Measurements from ENCODE around the gene SPI1. TPM values are rescaled to one million over a fixed set of nuclear protein-coding genes. Genes with fewer than 3 reads are reported as not detected.

The SPI1 gene
- total RNA-seq, 1 experiment from 2014 or later = 0.22 TPM

DNA sequence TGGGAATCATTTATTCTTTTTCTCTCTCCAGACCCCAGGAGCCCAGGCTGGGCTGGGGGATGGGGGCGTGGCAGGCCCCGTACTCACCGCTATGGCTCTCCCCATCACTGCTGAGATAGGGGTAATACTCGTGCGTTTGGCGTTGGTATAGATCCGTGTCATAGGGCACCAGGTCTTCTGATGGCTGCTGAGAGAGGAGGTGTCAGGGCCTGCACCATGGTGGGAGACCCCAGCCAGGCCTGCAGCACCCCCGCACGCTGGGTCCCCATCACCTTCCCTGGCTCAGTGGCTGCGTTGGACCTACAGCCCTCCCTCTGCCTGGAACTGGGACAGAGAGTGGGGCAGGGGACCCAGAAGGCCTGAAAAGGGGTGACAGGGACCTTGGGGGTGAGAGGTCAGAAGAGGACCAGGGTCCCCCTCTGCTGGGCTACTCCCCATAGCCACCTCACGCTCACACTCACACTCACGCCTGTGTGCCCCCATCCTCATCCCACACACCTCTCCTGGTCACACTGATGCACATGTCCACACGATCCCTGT is 2.7 kb downstream of the SPI1 start:
- Histone ChIP-seq H3K27ac (ENCODE audit: low read length) (no peak overlapping the region), H3F3A (ENCODE audit: low read length, unreplicated experiment) (no peaks in the 10 kb centered on the region), H3K9me2 (replicated peaks; ENCODE audit: low read length) (no peaks in the 10 kb centered on the region), H3K4me2 (ENCODE audit: low read length) (no peak overlapping the region), H3K36me3 (ENCODE audit: low read depth, low read length) (no peaks in the 10 kb centered on the region), H4K20me1 (ENCODE audit: low read length) (no peaks in the 10 kb centered on the region), H3K79me2 (ENCODE audit: low read length) (no peaks in the 10 kb centered on the region), H3K4me1 (ENCODE audit: insufficient read depth, low read length) (peaks cover 9% of the 10 kb centered on the region; the same call in 1 of the 2 replicates), H3K9me3 (ENCODE audit: low read length) (no peaks in the 10 kb centered on the region), H3K9ac (ENCODE audit: low read length) (no peak overlapping the region), H3K4me3 (ENCODE audit: low read length) (no peak overlapping the region), H2AFZ (ENCODE audit: low read length) (no peak overlapping the region), H3K27me3 (ENCODE audit: low read length) (no peaks in the 10 kb centered on the region)
- BruUV-seq (replicated peaks) = no TSS peak
- ChIA-PET CTCF (no interaction called here), POLR2A (ENCODE audit: unreplicated experiment) (no interaction called here)
- no peak for DNase-seq
- intact Hi-C loops (cut with micrococcal nuclease) = no loop called here
- no peak for ATAC-seq
- TF ChIP-seq EZH2 (IDR thresholded peaks at IDR 0.05; ENCODE audit: low read length, unreplicated experiment) (no peak), EZH2phosphoT487 (IDR thresholded peaks at IDR 0.05; ENCODE audit: borderline replicate concordance, low read length) (no peak)
- TF ChIP-seq, protein P1, sequence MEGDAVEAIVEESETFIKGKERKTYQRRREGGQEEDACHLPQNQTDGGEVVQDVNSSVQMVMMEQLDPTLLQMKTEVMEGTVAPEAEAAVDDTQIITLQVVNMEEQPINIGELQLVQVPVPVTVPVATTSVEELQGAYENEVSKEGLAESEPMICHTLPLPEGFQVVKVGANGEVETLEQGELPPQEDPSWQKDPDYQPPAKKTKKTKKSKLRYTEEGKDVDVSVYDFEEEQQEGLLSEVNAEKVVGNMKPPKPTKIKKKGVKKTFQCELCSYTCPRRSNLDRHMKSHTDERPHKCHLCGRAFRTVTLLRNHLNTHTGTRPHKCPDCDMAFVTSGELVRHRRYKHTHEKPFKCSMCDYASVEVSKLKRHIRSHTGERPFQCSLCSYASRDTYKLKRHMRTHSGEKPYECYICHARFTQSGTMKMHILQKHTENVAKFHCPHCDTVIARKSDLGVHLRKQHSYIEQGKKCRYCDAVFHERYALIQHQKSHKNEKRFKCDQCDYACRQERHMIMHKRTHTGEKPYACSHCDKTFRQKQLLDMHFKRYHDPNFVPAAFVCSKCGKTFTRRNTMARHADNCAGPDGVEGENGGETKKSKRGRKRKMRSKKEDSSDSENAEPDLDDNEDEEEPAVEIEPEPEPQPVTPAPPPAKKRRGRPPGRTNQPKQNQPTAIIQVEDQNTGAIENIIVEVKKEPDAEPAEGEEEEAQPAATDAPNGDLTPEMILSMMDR (conservative IDR thresholded peaks at IDR 0.05; ENCODE audit: low read depth, low read length) = no peak

DNA sequence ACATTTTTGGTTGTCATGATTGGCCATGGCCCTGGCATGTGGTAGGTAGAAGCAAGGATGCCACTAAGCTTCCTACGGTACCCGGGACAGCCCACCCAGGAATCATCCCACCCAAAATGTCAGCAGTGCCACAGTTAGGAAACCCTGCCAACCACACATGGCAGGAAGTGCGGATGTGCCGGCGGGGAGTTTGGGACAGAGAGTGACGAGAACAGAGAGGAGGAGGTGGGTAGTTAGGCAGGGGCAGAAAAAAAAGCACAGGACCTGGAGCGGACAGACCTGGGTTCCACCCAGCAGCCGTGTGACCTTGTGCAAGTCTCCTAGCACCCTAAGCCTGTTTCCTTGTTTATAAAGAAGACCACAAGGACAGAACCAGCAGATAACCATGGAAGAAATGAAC is 3.3 kb downstream of the SPI1 start:
- TF ChIP-seq, protein P1 (conservative IDR thresholded peaks at IDR 0.05; ENCODE audit: low read depth, low read length) = no peak
- TF ChIP-seq EZH2 (IDR thresholded peaks at IDR 0.05; ENCODE audit: low read length, unreplicated experiment) (no peak), EZH2phosphoT487 (IDR thresholded peaks at IDR 0.05; ENCODE audit: borderline replicate concordance, low read length) (no peak)
- Histone ChIP-seq H3K27ac (ENCODE audit: low read length) (no peak overlapping the region), H3K79me2 (ENCODE audit: low read length) (no peaks in the 10 kb centered on the region), H3K4me2 (ENCODE audit: low read length) (no peak overlapping the region), H3K27me3 (ENCODE audit: low read length) (no peaks in the 10 kb centered on the region), H3K36me3 (ENCODE audit: low read depth, low read length) (no peaks in the 10 kb centered on the region), H2AFZ (ENCODE audit: low read length) (no peak overlapping the region), H3K4me1 (ENCODE audit: insufficient read depth, low read length) (peaks cover 9% of the 10 kb centered on the region; the same call in 1 of the 2 replicates), H4K20me1 (ENCODE audit: low read length) (no peaks in the 10 kb centered on the region), H3K9me2 (replicated peaks; ENCODE audit: low read length) (no peaks in the 10 kb centered on the region), H3F3A (ENCODE audit: low read length, unreplicated experiment) (no peaks in the 10 kb centered on the region), H3K9ac (ENCODE audit: low read length) (no peak overlapping the region), H3K4me3 (ENCODE audit: low read length) (no peak overlapping the region), H3K9me3 (ENCODE audit: low read length) (no peaks in the 10 kb centered on the region)
- BruUV-seq (replicated peaks) = no TSS peak
- intact Hi-C loops (cut with micrococcal nuclease) = no loop called here
- ChIA-PET POLR2A (ENCODE audit: unreplicated experiment) (no interaction called here), CTCF (interaction anchor here (1.0 kb wide), 1 partner anchor 32 kb away, joined by 5 read pairs; no protein-coding TSS in a partner anchor)
- no peak for DNase-seq
- no peak for ATAC-seq

DNA sequence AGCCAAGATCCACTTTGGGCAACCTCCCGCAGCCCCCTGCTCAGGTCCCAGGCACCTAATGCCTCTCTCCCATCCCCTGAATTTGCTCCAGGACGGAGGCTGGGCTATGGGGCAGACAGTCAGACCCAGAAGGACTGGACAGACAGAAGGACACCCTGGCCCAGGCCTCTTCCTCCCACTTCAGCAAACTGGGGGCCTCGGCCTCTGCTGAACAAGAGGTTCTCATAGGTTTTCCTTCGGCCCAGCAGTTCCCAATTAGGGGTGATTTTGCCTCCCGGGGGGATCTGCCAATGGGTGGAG is 3.7 kb downstream of the SPI1 start:
- Histone ChIP-seq H3K4me3 (ENCODE audit: low read length) (no peak overlapping the region), H3K9me2 (replicated peaks; ENCODE audit: low read length) (no peaks in the 10 kb centered on the region), H3K9me3 (ENCODE audit: low read length) (no peaks in the 10 kb centered on the region), H3K4me2 (ENCODE audit: low read length) (no peak overlapping the region), H4K20me1 (ENCODE audit: low read length) (no peaks in the 10 kb centered on the region), H2AFZ (ENCODE audit: low read length) (no peak overlapping the region), H3K4me1 (ENCODE audit: insufficient read depth, low read length) (peaks cover 9% of the 10 kb centered on the region; the same call in 1 of the 2 replicates), H3K79me2 (ENCODE audit: low read length) (no peaks in the 10 kb centered on the region), H3F3A (ENCODE audit: low read length, unreplicated experiment) (no peaks in the 10 kb centered on the region), H3K36me3 (ENCODE audit: low read depth, low read length) (no peaks in the 10 kb centered on the region), H3K9ac (ENCODE audit: low read length) (no peak overlapping the region), H3K27me3 (ENCODE audit: low read length) (no peaks in the 10 kb centered on the region), H3K27ac (ENCODE audit: low read length) (no peak overlapping the region)
- POLR2A ChIA-PET (ENCODE audit: unreplicated experiment) = no interaction called here
- no peak for TF ChIP-seq EZH2phosphoT487 (IDR thresholded peaks at IDR 0.05; ENCODE audit: borderline replicate concordance, low read length)
- TF ChIP-seq, protein P1 (conservative IDR thresholded peaks at IDR 0.05; ENCODE audit: low read depth, low read length) = no peak
- no peak for TF ChIP-seq EZH2 (IDR thresholded peaks at IDR 0.05; ENCODE audit: low read length, unreplicated experiment)
- DNase-seq (no peak), ATAC-seq (no peak)
- intact Hi-C loops (cut with micrococcal nuclease) = loop anchor here (1.0 kb wide), 2 partner anchors 34 to 80 kb away; partner anchors contain the start of gene SLC39A13
- CTCF ChIA-PET = interaction anchor here (0.6 to 1.0 kb wide), 2 partner anchors 33 to 35 kb away, joined by 3 to 5 read pairs; no protein-coding TSS in a partner anchor
- BruUV-seq (replicated peaks) = no TSS peak

Measured in PC-3 (cell line).